ENCODE measurements around the gene CSNK2B.

GRCh38 chr6:31707701-31708100 lies 41.8 kb downstream of the CSNK2B start:
- TF ChIP-seq EZH2 (IDR thresholded peaks at IDR 0.05; ENCODE audit: borderline replicate concordance, low read length) (no peak), CTCF (IDR thresholded peaks at IDR 0.05; ENCODE audit: low read length) (no peak)
